Stimulated activated CD8-positive, alpha-beta memory T cell treated with anti-CD3 and anti-CD28 coated beads, Interleukin-15, amount 100 ng/mL, for 4 hours (primary cell): ENCODE data around the gene HIC1.

Experiments
- DNase-seq, 2 donors: peaks; one replicate each; pipeline ENCODE4 v3.0.0-alpha.2; 2020; ENCODE audit warnings: low read depth in 2 of 2

HIC1 gene

GRCh38 chr17:2059547-2060384 is 4.9 kb downstream of the HIC1 start:
- no peak for DNase-seq

GRCh38 chr17:2060385-2060658 is 5.4 kb downstream of the HIC1 start:
- no peak for DNase-seq

- no peak for DNase-seq
Measured at GRCh38 chr17:2060681-2061440, 6.0 kb downstream of the HIC1 start.

- no peak for DNase-seq
Measured at GRCh38 chr17:2061441-2061958, 6.6 kb downstream of the HIC1 start.

GRCh38 chr17:2062571-2063183 is 7.8 kb downstream of the HIC1 start:
- no peak for DNase-seq

- no peak for DNase-seq
Measured at GRCh38 chr17:2063261-2064146, 8.6 kb downstream of the HIC1 start.

GRCh38 chr17:2064147-2064489 is 9.2 kb downstream of the HIC1 start:
- no peak for DNase-seq

- no peak for DNase-seq
Measured at GRCh38 chr17:2064520-2064971, 9.6 kb downstream of the HIC1 start.

GRCh38 chr17:2064980-2065785 is 10.3 kb downstream of the HIC1 start:
- no peak for DNase-seq

- no peak for DNase-seq
Measured at GRCh38 chr17:2065949-2066400, 11.1 kb downstream of the HIC1 start.

GRCh38 chr17:2067048-2067561 is 12.2 kb downstream of the HIC1 start:
- DNase-seq = no peak

- no peak for DNase-seq
Measured at GRCh38 chr17:2067608-2068024, 12.7 kb downstream of the HIC1 start.

- DNase-seq = no peak
Measured at GRCh38 chr17:2068031-2068518, 13.2 kb downstream of the HIC1 start.

- DNase-seq = no peak
Measured at GRCh38 chr17:2068519-2069051, 13.7 kb downstream of the HIC1 start.

GRCh38 chr17:2070241-2071023 is 15.5 kb downstream of the HIC1 start:
- no peak for DNase-seq

- DNase-seq = no peak
Measured at GRCh38 chr17:2071024-2071385, 16.1 kb downstream of the HIC1 start.

- DNase-seq = no peak
Measured at GRCh38 chr17:2071455-2072281, 16.8 kb downstream of the HIC1 start.

GRCh38 chr17:2074919-2075318 is 20.0 kb downstream of the HIC1 start:
- no peak for DNase-seq
